Esophagus squamous epithelium (tissue), 5 donors: ENCODE results near the gene ANO8. TPM values are rescaled to one million over a fixed set of nuclear protein-coding genes. Genes with fewer than 3 reads are reported as not detected.

Source experiments
- DNase-seq: peaks from one replicate; lab custom pipeline; 2025; lab: John Stamatoyannopoulos, UW
- H3K27ac ChIP-seq, 4 donors: fragments of 200-600 bp; sonication (generic); one replicate each; pipeline ENCODE4 v1.5.1; 2016 to 2019; ENCODE audit warnings: mild to moderate bottlenecking in 1 of 4
- H3K27me3 ChIP-seq, 4 donors: fragments of 200-600 bp; sonication (generic); 1 replicate in 3 of 4; 2 replicates in 1 of 4; pipeline versions ENCODE4 v1.5.1 to v1.6.0; 2017 to 2021; ENCODE audit warnings: antibody characterized with exemption in 1 of 4
- H3K36me3 ChIP-seq, 3 donors: fragments of 200-600 bp; sonication (generic); one replicate each; pipeline ENCODE4 v1.5.1; 2016 to 2019
- H3K4me1 ChIP-seq, 3 donors: fragments of 200-600 bp; sonication (generic); one replicate each; pipeline ENCODE4 v1.5.1; 2017 to 2019
- H3K4me3 ChIP-seq, 4 donors: fragments of 200-600 bp; sonication (generic); 1 replicate in 3 of 4; 2 replicates in 1 of 4; pipeline ENCODE4 v1.5.1; 2016 to 2019; ENCODE audit warnings: mild to moderate bottlenecking in 2 of 4, moderate library complexity in 1 of 4
- H3K9me3 ChIP-seq, 3 donors: fragments of 200-600 bp; sonication (generic); one replicate each; pipeline ENCODE4 v1.5.1; 2016 to 2019
- CTCF ChIP-seq, 6 experiments: fragments of 450-650 bp in 4 of 6; fragments of 200-600 bp in 2 of 6; sonication (generic) in 2 of 6; IDR thresholded peaks; one replicate each; pipeline ENCODE4 v1.5.1; 2016 to 2019; ENCODE audit warnings: antibody characterized with exemption in 6 of 6, mild to moderate bottlenecking in 4 of 6, moderate library complexity in 4 of 6
- POLR2A ChIP-seq, 4 donors: fragments of 450-650 bp; IDR thresholded peaks; one replicate each; pipeline ENCODE4 v1.6.1; 2017; ENCODE audit warnings: antibody characterized with exemption in 4 of 4, mild to moderate bottlenecking in 4 of 4, moderate library complexity in 3 of 4
- WGBS, 2 donors: methylation state at CpG; one replicate each; pipeline ENCODE4 v1.1.5; 2018; 5-methylcytosine and 5-hydroxymethylcytosine counted together
- intact Hi-C: fragments of 100-400 bp; cut with DNase I; formaldehyde crosslinking; loops from one replicate; pipeline ENCODE4 v1.15.0; 2022
- total RNA-seq, 4 donors: library from RNA; depleted of rRNA; stranded (reverse); fragments of >200 nt; gene quantifications; one replicate each; pipeline ENCODE4 v1.1.0, GENCODE V29; 2016
- donor health status: DM: yes; HTN: yes; CAD: no.

The ANO8 gene
- total RNA-seq, 4 donors from 2014 or later, result 3.8 to 19.1 (median 6.5) TPM

- H3K4me3 ChIP-seq, result peak overlapping the region; percentile 51 to 92 (median 68)
- no peaks in the 10 kb centered on the region for H3K9me3 ChIP-seq
- peaks cover 0 to 23% (median 0%) of the 10 kb centered on the region in 3 donors for H3K36me3 ChIP-seq
- H3K4me1 ChIP-seq, result peaks cover 47 to 72% (median 47%) of the 10 kb centered on the region in 3 donors
- H3K27me3 ChIP-seq, result peaks cover 0 to 32% (median 2%) of the 10 kb centered on the region in 4 donors
- no peak for DNase-seq
- WGBS, 2 donors, result 43 to 48% methylated on average over 10 to 18 of the region's 52 CpGs
- peak overlapping the region; percentile 80 to 98 (median 93) for H3K27ac ChIP-seq
- intact Hi-C loops, result no loop called here
- TF ChIP-seq POLR2A (IDR thresholded peaks at IDR 0.05) (peak in 1 of 4 donors; percentile 33), CTCF (IDR thresholded peaks at IDR 0.05) (no peak)
Observed at GRCh38 chr19:17333611-17334413, 843 bp downstream of the ANO8 start.

- 95 to 98% methylated on average over 13 to 29 of the region's 45 CpGs for WGBS, 2 donors
- H3K4me3 ChIP-seq, result no peak overlapping the region
- peaks cover 47 to 72% (median 50%) of the 10 kb centered on the region in 3 donors for H3K4me1 ChIP-seq
- intact Hi-C loops, result no loop called here
- peaks cover 0 to 23% (median 0%) of the 10 kb centered on the region in 3 donors for H3K36me3 ChIP-seq
- no peak overlapping the region for H3K27ac ChIP-seq
- no peak for DNase-seq
- TF ChIP-seq POLR2A (IDR thresholded peaks at IDR 0.05) (no peak), CTCF (IDR thresholded peaks at IDR 0.05) (no peak)
- no peaks in the 10 kb centered on the region for H3K9me3 ChIP-seq
- peaks cover 0 to 38% (median 2%) of the 10 kb centered on the region in 4 donors for H3K27me3 ChIP-seq
Observed at GRCh38 chr19:17332677-17333581, 1.7 kb downstream of the ANO8 start.

GRCh38 chr19:17332360-17332676 is 2.3 kb downstream of the ANO8 start:
- WGBS, 2 donors, result 88 to 100% methylated on average over 1 to 7 of the region's 8 CpGs
- DNase-seq, result no peak
- intact Hi-C loops, result no loop called here
- peaks cover 0 to 23% (median 0%) of the 10 kb centered on the region in 3 donors for H3K36me3 ChIP-seq
- no peak overlapping the region for H3K27ac ChIP-seq
- TF ChIP-seq CTCF (IDR thresholded peaks at IDR 0.05) (no peak), POLR2A (IDR thresholded peaks at IDR 0.05) (no peak)
- peaks cover 0 to 38% (median 2%) of the 10 kb centered on the region in 4 donors for H3K27me3 ChIP-seq
- peaks cover 45 to 72% (median 46%) of the 10 kb centered on the region in 3 donors for H3K4me1 ChIP-seq
- H3K4me3 ChIP-seq, result no peak overlapping the region
- H3K9me3 ChIP-seq, result no peaks in the 10 kb centered on the region

GRCh38 chr19:17331045-17331558 is 3.6 kb downstream of the ANO8 start:
- DNase-seq, result no peak
- 58 to 67% methylated on average over 5 to 11 of the region's 13 CpGs for WGBS, 2 donors
- no peak overlapping the region for H3K27ac ChIP-seq
- intact Hi-C loops, result no loop called here
- TF ChIP-seq CTCF (IDR thresholded peaks at IDR 0.05) (no peak), POLR2A (IDR thresholded peaks at IDR 0.05) (no peak)
- no peak overlapping the region for H3K4me3 ChIP-seq
- no peaks in the 10 kb centered on the region for H3K9me3 ChIP-seq
- peaks cover 42 to 74% (median 49%) of the 10 kb centered on the region in 3 donors for H3K4me1 ChIP-seq
- peaks cover 0 to 23% (median 0%) of the 10 kb centered on the region in 3 donors for H3K36me3 ChIP-seq
- peaks cover 0 to 38% (median 2%) of the 10 kb centered on the region in 4 donors for H3K27me3 ChIP-seq
